Cardiac septum (tissue), 1 donor: ENCODE data around the gene MPV17L2. TPM values are rescaled to one million over a fixed set of nuclear protein-coding genes. Genes with fewer than 3 reads are reported as not detected.
A peak's percentile ranks its signal among the peaks of the same experiment; 100 is the strongest.

Experiments
- DNase-seq: peaks from one replicate; pipeline ENCODE4 v3.0.0-alpha.2; 2020; ENCODE audit warnings: low spot score
- intact Hi-C: fragments of 100-400 bp; cut with DNase I; formaldehyde crosslinking; loops from one replicate; pipeline ENCODE4 v1.14.0; 2022
- long read RNA-seq: library from polyadenylated mRNA; unstranded; transcript quantifications from one replicate; pipeline ENCODE4 v2.0.0, GENCODE V29; 2021
- total RNA-seq: library from RNA; stranded (reverse); fragmentation: NEBNext Ultra II Directional; extraction: Animal tissue kit (Norgen Biotek cat#: 25700); gene quantifications from one replicate; pipeline ENCODE4 v1.2.1, GENCODE V29; 2021
- donor health status: DM: no; HTN: no; CAD: no.

The MPV17L2 gene
- total RNA-seq, result 14.6 TPM
- long read RNA-seq, transcript MPV17L2-204 (5 exons, 1,408 nt), result major isoform, 45 of 47 reads
- long read RNA-seq, partial matches to known transcripts, result 1 of 47 reads
- long read RNA-seq, other reads (novel, unspliced or antisense), result 0 of 47 reads

- peak; percentile 100 for DNase-seq
- intact Hi-C loops, result loop anchor here (1.0 kb wide), 1 partner anchor 10 kb away; no protein-coding TSS in a partner anchor
Observed at GRCh38 chr19:18192673-18193387, at the start of gene MPV17L2. Gene MPV17L2 (plus strand): TSS chr19:18193218. CDS start chr19:18193282, 64 bp downstream.

- no peak for DNase-seq
- intact Hi-C loops, result no loop called here
Observed at GRCh38 chr19:18143902-18144301, 49.1 kb upstream of the MPV17L2 start.

DNA sequence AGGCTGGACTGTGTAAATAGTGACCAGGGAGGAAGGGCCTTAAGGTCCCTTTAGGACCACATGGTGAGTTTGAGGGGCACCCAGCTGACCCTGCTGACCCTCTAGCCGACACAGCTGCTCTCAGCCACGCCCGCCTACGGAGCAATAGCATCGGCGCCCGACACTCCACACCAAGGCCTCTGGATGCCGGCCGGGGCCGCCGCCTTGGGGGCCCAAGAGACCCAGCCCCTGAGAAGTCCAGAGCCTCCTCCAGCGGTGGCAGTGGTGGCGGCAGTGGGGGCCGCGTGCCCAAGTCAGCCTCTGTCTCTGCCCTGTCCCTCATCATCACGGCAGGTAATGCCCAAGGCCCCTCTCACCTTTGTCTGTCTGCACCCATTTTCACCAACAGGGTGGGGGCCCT lies 48.7 kb upstream of the MPV17L2 start:
- no peak for DNase-seq
- intact Hi-C loops, result no loop called here

- intact Hi-C loops, result no loop called here
- no peak for DNase-seq
Observed at GRCh38 chr19:18144906-18145305, 48.1 kb upstream of the MPV17L2 start.

DNA sequence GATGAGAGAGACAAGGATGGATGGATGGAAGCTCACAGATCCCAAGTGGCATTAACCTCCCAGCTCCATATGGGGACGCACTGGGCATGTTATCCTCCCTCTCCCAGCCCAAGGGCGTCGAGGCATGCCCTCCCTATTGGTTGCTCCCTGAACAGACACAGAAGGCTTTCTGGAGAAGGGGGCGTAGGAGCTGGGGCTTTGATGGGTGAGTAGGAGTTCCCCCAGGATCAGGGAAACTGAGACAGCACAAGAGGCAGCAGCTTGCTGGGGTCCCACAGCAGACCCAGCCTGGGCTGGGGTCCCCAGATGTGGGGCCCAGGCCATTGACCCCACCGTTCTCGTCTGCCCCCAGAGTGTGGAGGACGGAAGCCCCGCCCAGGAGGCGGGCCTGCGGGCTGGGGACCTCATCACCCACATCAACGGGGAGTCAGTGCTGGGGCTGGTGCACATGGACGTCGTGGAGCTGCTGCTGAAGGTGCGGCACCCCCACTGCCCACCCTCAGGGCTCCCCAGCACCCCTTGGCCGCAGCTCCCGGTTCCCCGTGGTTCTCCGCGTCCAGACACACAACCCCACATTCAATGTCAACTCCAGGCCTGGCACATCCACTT lies 47.5 kb upstream of the MPV17L2 start:
- intact Hi-C loops, result no loop called here
- DNase-seq, result no peak

DNA sequence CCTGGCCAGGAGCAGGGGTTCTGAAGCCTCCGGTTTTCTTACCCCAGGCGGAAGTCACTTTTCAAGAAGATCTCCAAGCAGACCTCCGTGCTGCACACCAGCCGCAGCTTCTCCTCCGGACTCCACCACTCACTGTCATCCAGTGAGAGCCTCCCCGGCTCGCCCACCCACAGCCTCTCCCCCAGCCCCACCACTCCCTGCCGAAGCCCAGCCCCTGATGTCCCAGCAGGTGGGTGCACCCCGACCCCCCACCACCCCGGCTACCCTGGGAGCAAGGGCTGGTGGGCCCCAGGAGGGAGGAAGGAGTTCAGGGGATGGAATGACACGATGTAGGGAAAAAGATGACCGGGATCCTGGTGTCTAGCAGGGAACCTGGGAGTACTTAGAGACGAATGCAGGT lies 45.6 kb upstream of the MPV17L2 start:
- intact Hi-C loops, result no loop called here
- DNase-seq, result no peak

GRCh38 chr19:18149596-18149975 lies 43.4 kb upstream of the MPV17L2 start:
- DNase-seq, result no peak
- intact Hi-C loops, result no loop called here

GRCh38 chr19:18150776-18151624 lies 42.0 kb upstream of the MPV17L2 start:
- no peak for DNase-seq
- intact Hi-C loops, result loop anchor here (5.0 kb wide), 1 partner anchor 34 kb away; no protein-coding TSS in a partner anchor

DNA sequence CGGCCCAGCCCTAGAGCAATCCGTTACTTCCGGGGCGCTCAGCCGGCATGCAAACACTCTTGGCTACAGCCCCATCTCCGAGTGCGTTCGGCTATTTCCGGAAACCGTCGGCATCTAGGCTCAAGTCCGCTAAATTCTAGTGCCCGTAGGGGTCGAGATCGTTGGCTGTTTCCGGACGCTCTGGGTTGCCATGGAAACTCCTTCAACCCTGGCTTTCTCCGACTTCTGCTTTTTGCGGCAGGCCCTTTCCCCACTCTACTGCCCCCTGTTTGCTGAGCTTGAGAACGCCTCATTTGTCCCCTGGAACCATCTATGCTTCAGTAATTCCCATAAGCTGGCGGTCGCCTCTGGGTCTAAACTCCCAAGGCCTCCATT lies 40.6 kb upstream of the MPV17L2 start:
- peak; percentile 97 for DNase-seq
- intact Hi-C loops, result loop anchor here (5.0 kb wide), 1 partner anchor 35 kb away; no protein-coding TSS in a partner anchor

- peak; percentile 99 for DNase-seq
- intact Hi-C loops, result loop anchor here (5.0 kb wide), 1 partner anchor 36 kb away; no protein-coding TSS in a partner anchor
Observed at GRCh38 chr19:18152817-18153555, 40.0 kb upstream of the MPV17L2 start, which contains the start of gene PIK3R2. Gene PIK3R2 (plus strand): TSS chr19:18153163. CDS start chr19:18155880, 2,717 bp downstream.

DNA sequence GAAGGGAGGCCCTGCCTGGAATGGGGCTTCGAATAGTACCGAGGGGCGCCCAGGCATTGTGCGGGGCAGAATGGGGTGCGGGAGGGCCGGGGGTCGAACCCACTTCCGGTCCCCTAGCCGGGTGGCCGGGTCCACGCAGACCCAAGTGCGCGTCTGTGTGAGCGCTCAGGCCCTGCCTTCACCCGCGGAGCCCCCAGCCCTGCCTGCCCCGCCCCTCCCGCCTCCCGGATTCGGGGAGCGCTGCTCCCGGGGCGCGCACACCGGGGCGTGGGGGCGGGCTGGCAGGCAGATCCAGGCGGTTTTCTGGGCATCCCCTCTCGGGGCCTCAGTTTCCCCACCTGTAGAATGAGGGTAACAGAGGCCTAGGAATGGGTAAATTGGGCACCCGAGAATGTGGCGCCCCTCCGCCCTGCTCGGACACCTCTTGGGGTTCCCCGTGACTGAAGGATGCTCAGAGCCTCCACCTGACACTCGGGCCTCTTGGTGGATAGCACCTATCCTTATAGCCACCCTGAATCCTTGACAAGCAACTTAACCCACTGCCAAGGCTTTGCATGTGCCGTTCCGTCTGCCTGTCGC lies 39.4 kb upstream of the MPV17L2 start:
- intact Hi-C loops, result loop anchor here (5.0 kb wide), 1 partner anchor 36 kb away; no protein-coding TSS in a partner anchor

DNA sequence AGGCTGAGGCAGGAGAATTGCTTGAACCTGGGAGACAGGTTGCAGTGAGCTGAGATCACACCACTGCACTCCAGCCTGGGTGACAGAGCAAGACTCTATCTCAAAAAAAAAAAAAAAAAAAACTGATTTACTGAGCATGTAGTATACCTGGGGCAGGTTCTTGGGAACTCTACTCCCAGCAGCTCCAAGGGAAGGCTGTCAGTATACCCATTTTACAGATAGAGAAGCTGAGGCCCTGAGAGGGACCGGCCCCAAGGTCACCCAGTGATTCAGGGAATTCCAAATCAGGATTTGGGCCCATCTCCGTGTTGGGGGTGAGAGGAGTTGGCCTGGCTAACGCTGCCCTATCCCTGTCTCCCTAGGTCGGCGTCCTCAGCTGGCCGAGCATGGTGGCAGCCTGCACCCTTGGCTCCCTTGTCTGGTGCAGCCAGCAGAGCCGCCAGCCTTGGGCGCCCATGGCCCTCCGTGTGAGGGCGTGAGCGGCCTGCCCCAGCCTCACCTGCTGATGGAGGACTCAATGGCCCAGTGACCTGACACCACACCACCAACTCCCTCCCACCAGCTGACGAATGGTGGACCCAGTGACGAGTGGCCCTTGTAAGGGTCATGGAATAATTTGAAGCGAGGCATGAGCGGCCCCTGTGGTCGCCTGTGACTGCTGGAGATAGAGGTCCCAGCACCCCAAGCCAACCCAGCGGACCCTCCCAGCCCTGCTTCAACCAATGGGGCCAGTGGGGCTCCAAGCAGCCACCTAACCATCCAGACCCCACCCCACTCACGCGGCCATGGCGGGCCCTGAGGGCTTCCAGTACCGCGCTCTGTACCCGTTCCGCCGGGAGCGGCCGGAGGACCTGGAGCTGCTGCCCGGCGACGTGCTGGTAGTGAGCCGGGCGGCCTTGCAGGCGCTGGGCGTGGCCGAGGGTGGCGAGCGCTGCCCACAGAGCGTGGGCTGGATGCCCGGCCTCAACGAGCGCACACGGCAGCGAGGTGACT lies 37.6 kb upstream of the MPV17L2 start:
- DNase-seq, result no peak
- intact Hi-C loops, result no loop called here

More for the DNA sequence above, 39.4 kb upstream of the MPV17L2 start:
- no peak for DNase-seq

DNA sequence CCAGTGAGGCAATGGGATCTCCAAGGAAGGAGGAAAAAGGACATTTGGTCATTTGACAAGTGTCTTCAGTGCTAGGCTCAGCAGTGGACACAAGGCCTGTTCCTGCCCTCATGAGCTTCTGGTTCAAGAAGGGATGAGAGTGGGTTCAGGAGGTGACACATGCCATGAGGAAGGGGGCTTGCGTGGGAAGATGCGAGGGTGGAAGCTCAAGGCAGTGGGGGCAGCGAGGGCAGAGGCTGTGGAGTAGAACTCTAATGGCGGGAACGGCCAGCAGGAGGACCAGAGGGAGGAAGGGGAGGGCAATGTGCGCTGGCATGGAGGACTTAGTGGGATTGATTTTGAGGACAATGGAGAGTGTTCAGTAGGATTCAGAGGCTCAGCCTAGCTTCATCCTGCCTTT lies 36.8 kb upstream of the MPV17L2 start:
- intact Hi-C loops, result no loop called here
- no peak for DNase-seq

DNA sequence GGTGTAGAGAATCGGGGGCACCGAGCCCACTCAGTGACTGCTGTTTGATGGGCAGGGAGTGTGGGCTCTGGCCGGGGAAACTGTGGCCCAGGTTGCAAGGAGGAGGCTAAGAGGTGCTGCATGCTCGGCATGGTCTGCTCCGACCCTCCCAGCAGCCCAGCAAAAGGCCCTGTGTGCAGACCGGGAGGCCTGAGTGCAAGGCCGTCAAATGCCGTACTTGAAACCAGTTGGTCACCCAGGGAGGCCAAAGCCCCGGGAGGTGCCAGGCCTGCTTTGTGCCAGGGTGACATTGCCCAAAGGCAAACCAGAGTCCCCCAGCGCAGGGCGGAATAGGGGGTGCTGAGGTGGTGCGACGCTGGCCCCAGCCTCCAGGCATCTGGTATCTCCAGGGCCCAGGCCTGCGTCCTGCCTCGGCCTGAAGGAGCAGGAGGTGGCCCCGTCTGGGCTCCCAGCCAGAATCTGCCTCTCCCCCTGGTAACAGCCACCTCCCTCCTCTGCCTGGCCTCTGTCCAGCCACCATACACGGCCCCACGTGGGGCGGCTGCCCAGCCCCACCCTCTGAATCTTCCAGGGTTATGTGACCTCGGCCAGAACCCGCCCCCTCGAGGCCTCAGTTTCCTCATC lies 36.1 kb upstream of the MPV17L2 start:
- DNase-seq, result peak; percentile 94
- intact Hi-C loops, result no loop called here

- intact Hi-C loops, result no loop called here
- DNase-seq, result no peak
Observed at GRCh38 chr19:18157465-18158063, 35.5 kb upstream of the MPV17L2 start.

DNA sequence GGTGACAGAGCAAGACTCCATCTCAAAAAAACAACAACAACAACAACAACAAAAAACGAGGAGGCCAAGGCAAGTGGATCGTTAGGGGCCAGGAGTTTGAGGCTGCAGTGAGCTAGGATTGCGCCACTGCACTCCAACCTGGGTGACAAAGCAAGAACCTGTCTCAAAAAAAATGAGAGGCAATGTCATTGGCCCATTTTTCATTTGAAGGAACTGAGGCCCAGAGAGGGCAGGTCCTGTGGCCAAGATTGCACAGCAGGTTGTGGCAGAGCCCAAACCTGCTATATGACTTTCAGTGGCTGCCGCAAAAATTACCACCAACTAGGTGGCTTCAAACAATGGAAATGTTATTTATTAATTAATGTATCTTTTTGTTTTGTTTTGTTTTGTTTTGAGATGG lies 34.6 kb upstream of the MPV17L2 start:
- intact Hi-C loops, result no loop called here
- no peak for DNase-seq
